ENCODE data around the gene ANXA4.
"Not testable (repeated sequence)": the region's sequence is repeated elsewhere in the genome, so short reads cannot be mapped to it uniquely, and the experiment has no call there.

Gene ANXA4

GRCh38 chr2:69770193-69770702, 28.3 kb downstream of the ANXA4 start:
- Mint-ChIP-seq H3K4me3 (no peak overlapping the region), H3K27me3 (no peaks in the 10 kb centered on the region)
- no peak for ATAC-seq (ENCODE audit: low read depth)

GRCh38 chr2:69770747-69771146, 28.8 kb downstream of the ANXA4 start:
- DNase-seq (ENCODE audit: low spot score in 2 of 2) = no peak
- H3K4me3 Mint-ChIP-seq = no peak overlapping the region
- no peaks in the 10 kb centered on the region for H3K36me3 Mint-ChIP-seq
- no peak for ATAC-seq (ENCODE audit: low read depth)
- H3K9me3 Mint-ChIP-seq = no peaks in the 10 kb centered on the region
- H3K4me1 Mint-ChIP-seq = peaks cover 33% of the 10 kb centered on the region
- no peaks in the 10 kb centered on the region for H3K27me3 Mint-ChIP-seq
- no peak overlapping the region for H3K27ac Mint-ChIP-seq

More at GRCh38 chr2:69770193-69770702, 28.3 kb downstream of the ANXA4 start:
- H3K4me1 Mint-ChIP-seq = peaks cover 34% of the 10 kb centered on the region
- no peak overlapping the region for H3K27ac Mint-ChIP-seq
- H3K9me3 Mint-ChIP-seq = no peaks in the 10 kb centered on the region
- H3K36me3 Mint-ChIP-seq = no peaks in the 10 kb centered on the region
- no peak for DNase-seq (ENCODE audit: low spot score in 2 of 2)

DNA sequence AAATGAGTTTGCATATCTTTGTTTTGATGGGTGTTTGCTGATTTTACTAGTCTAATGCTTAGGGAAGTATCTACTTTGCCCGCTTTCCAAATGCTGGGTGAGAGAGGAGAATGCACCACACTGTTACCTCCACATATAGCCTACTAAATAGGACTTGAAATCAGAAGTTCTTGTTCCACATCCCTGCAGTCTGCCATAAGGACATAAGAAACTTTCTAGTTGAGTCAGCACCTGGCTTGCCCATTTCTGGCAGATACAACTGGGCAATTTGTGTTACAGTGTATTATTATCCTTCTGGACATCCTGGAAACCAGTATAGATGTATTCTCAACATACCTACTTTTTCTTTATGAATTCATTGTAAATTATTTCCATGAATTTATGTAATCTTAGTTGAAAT, 29.5 kb downstream of the ANXA4 start:
- Mint-ChIP-seq H3K27me3 (no peaks in the 10 kb centered on the region), H3K36me3 (no peaks in the 10 kb centered on the region), H3K27ac (no peak overlapping the region), H3K4me1 (peaks cover 34% of the 10 kb centered on the region), H3K9me3 (peaks cover 1% of the 10 kb centered on the region), H3K4me3 (no peak overlapping the region)
- no peak for ATAC-seq (ENCODE audit: low read depth)
- DNase-seq (ENCODE audit: low spot score in 2 of 2) = no peak

GRCh38 chr2:69773206-69773605, 31.3 kb downstream of the ANXA4 start:
- ATAC-seq (ENCODE audit: low read depth) = no peak
- no peak overlapping the region for H3K4me3 Mint-ChIP-seq
- H3K4me1 Mint-ChIP-seq = peaks cover 38% of the 10 kb centered on the region
- no peaks in the 10 kb centered on the region for H3K36me3 Mint-ChIP-seq
- H3K27ac Mint-ChIP-seq = no peak overlapping the region
- peaks cover 1% of the 10 kb centered on the region for H3K9me3 Mint-ChIP-seq
- no peak for DNase-seq (ENCODE audit: low spot score in 2 of 2)
- no peaks in the 10 kb centered on the region for H3K27me3 Mint-ChIP-seq

- H3K36me3 Mint-ChIP-seq; DNase-seq (ENCODE audit: low spot score in 2 of 2); H3K9me3 Mint-ChIP-seq; ATAC-seq (ENCODE audit: low read depth); H3K27me3 Mint-ChIP-seq: not testable (repeated sequence)
- H3K27ac Mint-ChIP-seq = peak overlapping the region; percentile 62
- H3K4me3 Mint-ChIP-seq = peak overlapping the region; percentile 14
- H3K4me1 Mint-ChIP-seq = peaks cover 38% of the 10 kb centered on the region
Measured at GRCh38 chr2:69774258-69774983, 32.5 kb downstream of the ANXA4 start.

GRCh38 chr2:69774984-69775982, 33.3 kb downstream of the ANXA4 start:
- no peaks in the 10 kb centered on the region for H3K27me3 Mint-ChIP-seq
- peaks cover 39% of the 10 kb centered on the region for H3K4me1 Mint-ChIP-seq
- H3K9me3 Mint-ChIP-seq = peaks cover 1% of the 10 kb centered on the region
- H3K27ac Mint-ChIP-seq = peak overlapping the region; percentile 59
- H3K4me3 Mint-ChIP-seq = peak overlapping the region; percentile 63
- DNase-seq (ENCODE audit: low spot score in 2 of 2) = peak in 1 of 2 donors; percentile 7
- H3K36me3 Mint-ChIP-seq = no peaks in the 10 kb centered on the region
- ATAC-seq (ENCODE audit: low read depth) = peak; percentile 93

DNA sequence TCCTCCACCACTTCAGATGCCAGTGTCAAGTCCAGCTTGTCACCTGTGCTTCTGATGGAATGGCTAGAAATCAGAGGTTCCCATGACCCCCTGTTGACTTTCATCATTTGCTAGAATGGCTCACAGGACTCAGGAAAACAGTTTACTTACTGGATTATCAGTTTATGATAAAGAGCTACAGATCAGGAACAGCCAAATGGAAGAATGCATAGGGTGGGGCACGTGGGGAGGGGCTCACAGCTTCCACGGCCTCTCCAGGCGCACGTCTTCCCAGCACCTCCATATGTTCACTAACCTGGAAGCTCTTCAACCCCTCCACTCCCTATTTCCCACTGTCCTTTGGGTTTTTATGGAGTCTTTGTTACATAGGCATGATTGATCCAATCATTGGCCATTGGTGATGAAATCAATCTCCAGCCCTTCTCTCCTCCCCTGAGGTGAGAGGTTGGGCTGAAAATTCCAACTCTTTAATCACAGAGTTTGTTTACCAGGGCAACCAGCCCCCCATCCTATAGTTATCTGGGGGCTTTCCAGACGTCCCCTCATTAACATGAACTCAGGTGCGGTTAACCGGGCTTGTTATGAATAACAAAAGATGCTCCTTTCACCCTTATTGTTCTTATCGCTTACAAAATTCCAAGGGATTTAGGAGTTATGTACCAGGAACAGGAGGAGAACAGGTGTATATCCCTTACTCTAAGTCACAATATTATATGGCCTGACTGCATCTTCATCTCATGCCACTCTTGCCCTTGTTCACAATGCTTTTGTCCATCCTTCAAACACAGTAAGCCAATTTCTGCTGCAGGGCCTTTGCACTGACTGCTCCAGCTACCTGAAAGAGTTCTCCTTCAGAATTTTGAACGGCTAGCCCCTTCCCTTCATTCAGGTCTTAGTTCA, 35.2 kb downstream of the ANXA4 start:
- peaks cover 43% of the 10 kb centered on the region for H3K4me1 Mint-ChIP-seq
- ATAC-seq (ENCODE audit: low read depth) (no peak), DNase-seq (ENCODE audit: low spot score in 2 of 2) (no peak)
- no peaks in the 10 kb centered on the region for H3K27me3 Mint-ChIP-seq
- no peaks in the 10 kb centered on the region for H3K36me3 Mint-ChIP-seq
- peaks cover 1% of the 10 kb centered on the region for H3K9me3 Mint-ChIP-seq
- H3K27ac Mint-ChIP-seq = no peak overlapping the region
- no peak overlapping the region for H3K4me3 Mint-ChIP-seq

DNA sequence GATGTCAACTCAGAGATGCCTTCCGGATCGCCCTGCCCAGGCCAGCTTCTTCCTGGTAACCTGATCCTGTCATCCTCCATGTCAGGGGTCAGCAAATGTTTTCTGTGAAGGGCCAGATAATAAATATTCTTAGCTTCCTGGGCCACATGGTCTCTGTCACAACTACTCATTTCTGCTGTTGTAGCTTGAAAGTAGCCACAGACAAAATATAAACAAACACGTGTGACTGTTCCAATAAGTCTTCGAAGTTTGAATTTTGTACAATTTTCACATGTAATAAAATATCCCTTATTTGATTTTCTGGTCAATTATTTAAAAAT, 35.8 kb downstream of the ANXA4 start:
- H3K27me3 Mint-ChIP-seq = no peaks in the 10 kb centered on the region
- H3K4me3 Mint-ChIP-seq = no peak overlapping the region
- ATAC-seq (ENCODE audit: low read depth) (no peak), DNase-seq (ENCODE audit: low spot score in 2 of 2) (no peak)
- no peak overlapping the region for H3K27ac Mint-ChIP-seq
- peaks cover 42% of the 10 kb centered on the region for H3K4me1 Mint-ChIP-seq
- no peaks in the 10 kb centered on the region for H3K36me3 Mint-ChIP-seq
- H3K9me3 Mint-ChIP-seq = peaks cover 1% of the 10 kb centered on the region

- ATAC-seq (ENCODE audit: low read depth) (no peak), DNase-seq (ENCODE audit: low spot score in 2 of 2) (no peak)
- H3K36me3 Mint-ChIP-seq = no peaks in the 10 kb centered on the region
- H3K4me1 Mint-ChIP-seq = peaks cover 35% of the 10 kb centered on the region
- no peaks in the 10 kb centered on the region for H3K27me3 Mint-ChIP-seq
- peak overlapping the region; percentile 31 for H3K27ac Mint-ChIP-seq
- no peak overlapping the region for H3K4me3 Mint-ChIP-seq
- H3K9me3 Mint-ChIP-seq = peaks cover 1% of the 10 kb centered on the region
Measured at GRCh38 chr2:69779258-69780001, 37.5 kb downstream of the ANXA4 start.

GRCh38 chr2:69780921-69781320, 39.0 kb downstream of the ANXA4 start:
- Mint-ChIP-seq H3K9me3 (peaks cover 1% of the 10 kb centered on the region), H3K27ac (no peak overlapping the region), H3K36me3 (peaks cover 9% of the 10 kb centered on the region), H3K27me3 (no peaks in the 10 kb centered on the region), H3K4me3 (no peak overlapping the region), H3K4me1 (peaks cover 25% of the 10 kb centered on the region)
- ATAC-seq (ENCODE audit: low read depth) (no peak), DNase-seq (ENCODE audit: low spot score in 2 of 2) (no peak)

DNA sequence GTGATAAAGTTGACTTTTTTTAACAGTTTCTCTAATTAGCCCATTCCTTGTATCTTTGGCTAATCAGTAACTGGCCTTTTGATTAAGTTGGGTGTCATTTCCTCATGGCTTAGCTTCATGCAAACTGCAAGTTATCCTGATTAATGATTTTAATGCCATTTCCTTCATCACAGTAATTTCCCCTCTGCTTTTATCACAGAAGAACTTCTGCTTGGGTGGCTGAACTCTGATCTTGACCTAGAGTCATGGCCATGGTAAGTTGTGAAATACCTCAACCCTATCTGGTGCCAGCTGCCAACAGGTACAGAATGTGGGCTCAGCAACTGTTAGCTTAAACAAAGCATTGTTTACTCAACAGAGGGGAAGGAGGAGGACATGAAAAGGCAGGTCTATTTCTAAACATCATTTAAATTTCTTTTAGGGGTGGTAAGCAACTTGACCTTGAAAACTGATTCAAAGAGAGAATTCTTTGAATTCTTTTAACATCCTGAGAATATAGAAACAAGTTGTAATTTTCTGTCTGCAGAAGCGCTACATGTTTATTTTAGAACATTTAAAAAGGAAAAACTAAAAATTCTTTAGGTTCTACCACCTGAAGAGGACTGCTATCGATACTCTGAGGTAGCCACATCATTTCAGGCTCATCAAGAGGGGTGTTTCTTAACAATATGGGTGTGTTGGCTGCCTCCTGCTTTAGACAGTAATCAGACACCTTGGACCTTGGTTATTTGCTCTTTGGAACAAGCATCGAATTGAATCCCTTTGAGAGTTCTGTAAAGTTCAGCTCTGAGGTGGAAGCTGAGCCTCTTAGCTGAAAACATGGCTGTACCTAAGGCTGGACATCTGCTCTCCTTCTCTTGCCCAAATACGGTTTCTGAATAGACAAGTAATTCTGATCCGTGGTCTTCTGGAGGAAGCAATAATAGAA, 39.7 kb downstream of the ANXA4 start:
- no peak for ATAC-seq (ENCODE audit: low read depth)
- Mint-ChIP-seq H3K27me3 (no peaks in the 10 kb centered on the region), H3K4me1 (peaks cover 24% of the 10 kb centered on the region), H3K9me3 (no peaks in the 10 kb centered on the region), H3K4me3 (no peak overlapping the region), H3K36me3 (peaks cover 12% of the 10 kb centered on the region), H3K27ac (no peak overlapping the region)
- DNase-seq (ENCODE audit: low spot score in 2 of 2) = no peak

GRCh38 chr2:69784228-69784627, 42.3 kb downstream of the ANXA4 start:
- H3K27ac Mint-ChIP-seq = no peak overlapping the region
- no peak for DNase-seq (ENCODE audit: low spot score in 2 of 2)
- H3K9me3 Mint-ChIP-seq = no peaks in the 10 kb centered on the region
- no peaks in the 10 kb centered on the region for H3K27me3 Mint-ChIP-seq
- H3K4me1 Mint-ChIP-seq = peaks cover 32% of the 10 kb centered on the region
- ATAC-seq (ENCODE audit: low read depth) = no peak
- H3K36me3 Mint-ChIP-seq = peaks cover 23% of the 10 kb centered on the region
- no peak overlapping the region for H3K4me3 Mint-ChIP-seq

Measured in memory B cell (primary cell).